ENCODE measurements around the gene RGS3.

DNA sequence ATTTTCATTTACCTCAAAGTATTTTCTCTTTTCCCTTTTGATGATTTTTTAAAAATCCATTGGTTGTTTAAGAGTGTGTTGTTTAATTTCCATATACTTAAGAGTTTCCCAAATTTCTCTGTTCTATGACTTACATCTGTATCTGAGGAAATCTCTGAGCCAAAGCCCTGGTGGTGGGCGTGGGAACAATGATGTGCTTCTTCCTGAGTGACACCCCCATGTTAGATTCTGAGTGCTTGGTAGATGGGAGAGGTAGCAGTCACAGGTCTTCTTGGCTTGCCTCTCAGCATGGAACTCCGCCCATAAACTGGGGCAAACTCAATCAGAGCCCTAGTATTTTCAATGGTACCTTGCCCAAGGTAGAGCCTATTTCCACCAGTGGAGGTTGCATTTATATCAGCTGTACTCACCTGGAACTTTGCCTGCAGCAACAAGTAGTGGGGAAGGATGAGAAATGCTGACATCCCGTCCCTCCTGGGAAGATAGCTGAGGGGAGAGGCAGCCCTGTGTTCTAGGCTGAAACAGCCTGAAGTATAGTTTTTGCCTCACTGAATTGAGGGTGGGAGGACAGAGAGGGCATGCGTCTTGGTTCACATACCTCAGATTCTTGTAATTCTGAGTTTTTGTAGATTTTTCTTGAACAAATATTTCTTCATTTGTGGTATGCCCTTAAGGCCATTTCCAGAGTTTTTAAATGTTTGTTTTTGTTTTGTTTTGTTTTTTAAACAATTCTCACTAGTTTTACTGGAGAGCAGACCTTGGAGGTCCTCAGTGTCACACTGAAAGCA lies 26.6 kb upstream of the RGS3 start:
- TF ChIP-seq CEBPB (IDR thresholded peaks at IDR 0.05) = no peak
- TF ChIP-seq, protein P1, sequence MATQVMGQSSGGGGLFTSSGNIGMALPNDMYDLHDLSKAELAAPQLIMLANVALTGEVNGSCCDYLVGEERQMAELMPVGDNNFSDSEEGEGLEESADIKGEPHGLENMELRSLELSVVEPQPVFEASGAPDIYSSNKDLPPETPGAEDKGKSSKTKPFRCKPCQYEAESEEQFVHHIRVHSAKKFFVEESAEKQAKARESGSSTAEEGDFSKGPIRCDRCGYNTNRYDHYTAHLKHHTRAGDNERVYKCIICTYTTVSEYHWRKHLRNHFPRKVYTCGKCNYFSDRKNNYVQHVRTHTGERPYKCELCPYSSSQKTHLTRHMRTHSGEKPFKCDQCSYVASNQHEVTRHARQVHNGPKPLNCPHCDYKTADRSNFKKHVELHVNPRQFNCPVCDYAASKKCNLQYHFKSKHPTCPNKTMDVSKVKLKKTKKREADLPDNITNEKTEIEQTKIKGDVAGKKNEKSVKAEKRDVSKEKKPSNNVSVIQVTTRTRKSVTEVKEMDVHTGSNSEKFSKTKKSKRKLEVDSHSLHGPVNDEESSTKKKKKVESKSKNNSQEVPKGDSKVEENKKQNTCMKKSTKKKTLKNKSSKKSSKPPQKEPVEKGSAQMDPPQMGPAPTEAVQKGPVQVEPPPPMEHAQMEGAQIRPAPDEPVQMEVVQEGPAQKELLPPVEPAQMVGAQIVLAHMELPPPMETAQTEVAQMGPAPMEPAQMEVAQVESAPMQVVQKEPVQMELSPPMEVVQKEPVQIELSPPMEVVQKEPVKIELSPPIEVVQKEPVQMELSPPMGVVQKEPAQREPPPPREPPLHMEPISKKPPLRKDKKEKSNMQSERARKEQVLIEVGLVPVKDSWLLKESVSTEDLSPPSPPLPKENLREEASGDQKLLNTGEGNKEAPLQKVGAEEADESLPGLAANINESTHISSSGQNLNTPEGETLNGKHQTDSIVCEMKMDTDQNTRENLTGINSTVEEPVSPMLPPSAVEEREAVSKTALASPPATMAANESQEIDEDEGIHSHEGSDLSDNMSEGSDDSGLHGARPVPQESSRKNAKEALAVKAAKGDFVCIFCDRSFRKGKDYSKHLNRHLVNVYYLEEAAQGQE (IDR thresholded peaks at IDR 0.05; ENCODE audit: low read depth) = no peak
- no peak for TF ChIP-seq FOXM1 (IDR thresholded peaks at IDR 0.05; ENCODE audit: borderline replicate concordance, low read depth)
- TF ChIP-seq, protein P2, sequence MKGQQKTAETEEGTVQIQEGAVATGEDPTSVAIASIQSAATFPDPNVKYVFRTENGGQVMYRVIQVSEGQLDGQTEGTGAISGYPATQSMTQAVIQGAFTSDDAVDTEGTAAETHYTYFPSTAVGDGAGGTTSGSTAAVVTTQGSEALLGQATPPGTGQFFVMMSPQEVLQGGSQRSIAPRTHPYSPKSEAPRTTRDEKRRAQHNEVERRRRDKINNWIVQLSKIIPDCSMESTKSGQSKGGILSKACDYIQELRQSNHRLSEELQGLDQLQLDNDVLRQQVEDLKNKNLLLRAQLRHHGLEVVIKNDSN (IDR thresholded peaks at IDR 0.05) = no peak
- TF ChIP-seq EP300 (IDR thresholded peaks at IDR 0.05; ENCODE audit: borderline replicate concordance) = no peak
- TF ChIP-seq EGR1 (IDR thresholded peaks at IDR 0.05) = no peak
- TF ChIP-seq TAF1 (IDR thresholded peaks at IDR 0.05; ENCODE audit: low read depth) = no peak
- no peak for TF ChIP-seq MAX (IDR thresholded peaks at IDR 0.05)
- no peak for TF ChIP-seq RAD21 (IDR thresholded peaks at IDR 0.05; ENCODE audit: low read depth)
- no peak for TF ChIP-seq CREB1 (IDR thresholded peaks at IDR 0.05; ENCODE audit: low read depth)
- no peak for TF ChIP-seq YY1 (IDR thresholded peaks at IDR 0.05; ENCODE audit: low read depth)
- TF ChIP-seq TCF12 (IDR thresholded peaks at IDR 0.05; ENCODE audit: low read depth) = no peak
- TF ChIP-seq NFIC (IDR thresholded peaks at IDR 0.05) = no peak
- TF ChIP-seq ZBTB7A (IDR thresholded peaks at IDR 0.05; ENCODE audit: low read depth) = no peak

Measured in Ishikawa (cell line).